ENCODE measurements around the gene PALM3.

DNA sequence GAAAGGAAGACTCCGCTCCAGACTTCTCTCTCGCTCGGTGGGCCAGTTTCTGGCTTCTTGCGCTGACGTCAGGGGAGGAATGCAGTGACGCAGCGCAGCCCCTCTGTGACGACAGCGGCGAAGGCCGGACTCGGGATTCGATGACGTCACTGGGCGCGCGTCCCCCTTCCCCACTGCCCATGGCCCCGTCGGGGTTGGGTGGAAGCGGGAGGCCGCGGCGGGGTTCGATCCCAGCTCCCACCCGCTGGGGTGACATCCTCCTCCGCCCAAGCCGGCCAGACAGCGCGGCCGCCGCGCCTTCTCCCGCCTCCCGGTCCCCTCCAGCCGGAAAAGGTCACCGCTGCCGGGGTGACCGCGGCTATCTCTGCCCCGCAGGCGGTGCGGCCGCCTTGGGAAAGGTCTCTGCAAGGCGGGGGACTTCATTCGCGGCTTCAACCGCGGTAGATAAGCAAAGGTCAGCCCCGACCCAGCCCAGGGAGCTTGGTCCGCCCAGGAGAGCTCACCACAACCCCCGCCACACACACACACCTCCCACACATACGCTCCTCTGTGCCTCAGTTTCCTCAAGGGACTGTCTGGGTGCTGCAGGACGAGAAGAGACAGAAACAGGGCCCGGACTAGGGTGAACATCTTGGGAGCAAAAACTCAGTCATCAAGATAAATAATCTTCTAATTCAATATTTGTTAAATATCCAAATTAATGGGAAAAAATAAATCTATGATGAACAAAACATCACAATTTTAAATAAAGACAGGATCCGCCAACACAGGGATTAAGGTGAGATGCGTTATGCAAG, 54.9 kb downstream of the PALM3 start:
- TF ChIP-seq, protein P1, sequence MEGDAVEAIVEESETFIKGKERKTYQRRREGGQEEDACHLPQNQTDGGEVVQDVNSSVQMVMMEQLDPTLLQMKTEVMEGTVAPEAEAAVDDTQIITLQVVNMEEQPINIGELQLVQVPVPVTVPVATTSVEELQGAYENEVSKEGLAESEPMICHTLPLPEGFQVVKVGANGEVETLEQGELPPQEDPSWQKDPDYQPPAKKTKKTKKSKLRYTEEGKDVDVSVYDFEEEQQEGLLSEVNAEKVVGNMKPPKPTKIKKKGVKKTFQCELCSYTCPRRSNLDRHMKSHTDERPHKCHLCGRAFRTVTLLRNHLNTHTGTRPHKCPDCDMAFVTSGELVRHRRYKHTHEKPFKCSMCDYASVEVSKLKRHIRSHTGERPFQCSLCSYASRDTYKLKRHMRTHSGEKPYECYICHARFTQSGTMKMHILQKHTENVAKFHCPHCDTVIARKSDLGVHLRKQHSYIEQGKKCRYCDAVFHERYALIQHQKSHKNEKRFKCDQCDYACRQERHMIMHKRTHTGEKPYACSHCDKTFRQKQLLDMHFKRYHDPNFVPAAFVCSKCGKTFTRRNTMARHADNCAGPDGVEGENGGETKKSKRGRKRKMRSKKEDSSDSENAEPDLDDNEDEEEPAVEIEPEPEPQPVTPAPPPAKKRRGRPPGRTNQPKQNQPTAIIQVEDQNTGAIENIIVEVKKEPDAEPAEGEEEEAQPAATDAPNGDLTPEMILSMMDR (IDR thresholded peaks at IDR 0.05), result no peak
- peak in 1 of 2 donors; percentile 24 for TF ChIP-seq POLR2A (IDR thresholded peaks at IDR 0.05)

All from vagina (tissue), 2 donors.